B cell (primary cell): ENCODE data around the gene PARD3B. TPM values are rescaled to one million over a fixed set of nuclear protein-coding genes. Genes with fewer than 3 reads are reported as not detected.

Experiments used
- ATAC-seq: fragments of 200-7000 bp; cut with Tn5 transposase; one replicate; pipeline ENCODE4 v1.10.0; 2021; ENCODE audit warnings: low read depth, mild to moderate bottlenecking, moderate number of reproducible peaks, moderate library complexity
- CTCF ChIA-PET: fragments of 350-600 bp; sonication (Branson Sonifier 250); formaldehyde crosslinking; loops from one replicate; lab custom pipeline; 2021; ENCODE audit warnings: antibody characterized with exemption, inconsistent platforms; lab: Charles Lee
- POLR2A ChIA-PET: fragments of 350-600 bp; sonication (Branson Sonifier 250); formaldehyde crosslinking; loops from one replicate; lab custom pipeline; 2021; ENCODE audit warnings: antibody characterized with exemption; lab: Charles Lee
- DNase-seq: peaks from one replicate; pipeline ENCODE4 v3.0.0; 2013
- H2AFZ ChIP-seq: 2 replicates; pipeline ENCODE4 v1.6.1; 2012; ENCODE audit warnings: mild to moderate bottlenecking, low read depth, low read length; ENCODE audit not compliant: insufficient read depth, poor library complexity, severe bottlenecking
- H3K27ac ChIP-seq, 2 donors: 1 replicate in 1 of 2; 2 replicates in 1 of 2; pipeline ENCODE4 v1.5.1; 2012 to 2013; ENCODE audit warnings: low read length in 2 of 2, mild to moderate bottlenecking in 2 of 2, moderate library complexity in 1 of 2
- H3K27me3 ChIP-seq, 4 experiments: fragments of 200-600 bp in 1 of 4; sonication (generic) in 1 of 4; replicated peaks in 1 of 4; 1 replicate in 2 of 4; 2 replicates in 2 of 4; pipeline versions ENCODE4 v1.6.1 to v1.7.0; 2013 to 2016; ENCODE audit warnings: low read length in 3 of 4, mild to moderate bottlenecking in 2 of 4, mixed read lengths in 1 of 4, moderate library complexity in 1 of 4; ENCODE audit not compliant: insufficient read depth in 4 of 4, control insufficient read depth in 3 of 4; ENCODE audit errors: control extremely low read depth in 1 of 4
- H3K36me3 ChIP-seq, 2 experiments: replicated peaks in 1 of 2; 1 replicate in 1 of 2; 2 replicates in 1 of 2; pipeline versions ENCODE4 v1.6.1 to v1.7.1; 2013; ENCODE audit warnings: low read length in 1 of 2; ENCODE audit not compliant: insufficient read depth in 2 of 2, control insufficient read depth in 1 of 2; ENCODE audit errors: control extremely low read depth in 1 of 2, extremely low read depth in 1 of 2
- H3K4me1 ChIP-seq, 2 donors: fragments of 200-600 bp in 1 of 2; sonication (generic) in 1 of 2; 1 replicate in 1 of 2; 2 replicates in 1 of 2; pipeline versions ENCODE4 v1.5.1 to v1.6.1; 2013 to 2017; ENCODE audit warnings: low read length in 2 of 2; ENCODE audit not compliant: control insufficient read depth in 2 of 2, insufficient read depth in 2 of 2
- H3K4me2 ChIP-seq: replicated peaks from 2 replicates; pipeline ENCODE3; 2012; ENCODE audit warnings: mild to moderate bottlenecking, low read depth, low read length; ENCODE audit not compliant: poor library complexity, severe bottlenecking
- H3K4me3 ChIP-seq, 5 experiments: fragments of 200-600 bp in 1 of 5; sonication (generic) in 1 of 5; 1 replicate in 3 of 5; 2 replicates in 2 of 5; pipeline versions ENCODE4 v1.5.1 to v1.7.0; 2011 to 2016; ENCODE audit warnings: low read length in 4 of 5, mild to moderate bottlenecking in 4 of 5, low read depth in 2 of 5, control low read depth in 1 of 5, moderate library complexity in 1 of 5; ENCODE audit not compliant: insufficient read depth in 1 of 5; ENCODE audit errors: control extremely low read depth in 1 of 5, extremely low read depth in 1 of 5
- H3K79me2 ChIP-seq: fragments of 200-600 bp; sonication (generic); one replicate; pipeline ENCODE4 v1.6.0; 2016; ENCODE audit warnings: low read length; ENCODE audit not compliant: control insufficient read depth, insufficient read depth
- H3K9ac ChIP-seq: fragments of 200-600 bp; sonication (generic); 2 replicates; pipeline ENCODE4 v1.6.1; 2017; ENCODE audit warnings: mild to moderate bottlenecking, low read length, moderate library complexity
- H3K9me3 ChIP-seq, 3 donors: one replicate each; pipeline versions ENCODE4 v1.6.1 to v1.7.1; 2013; ENCODE audit warnings: low read length in 2 of 3; ENCODE audit not compliant: control insufficient read depth in 2 of 3, insufficient read depth in 1 of 3; ENCODE audit errors: control extremely low read depth in 1 of 3
- H4K20me1 ChIP-seq: 2 replicates; pipeline ENCODE4 v1.6.0; 2012; ENCODE audit warnings: mild to moderate bottlenecking, low read length; ENCODE audit not compliant: insufficient read depth, control insufficient read depth, poor library complexity, severe bottlenecking
- H3K27ac Mint-ChIP-seq: one replicate; pipeline ENCODE4 v1.8.0; 2021; ENCODE audit warnings: mixed read lengths
- H3K27me3 Mint-ChIP-seq: one replicate; pipeline ENCODE4 v1.8.0; 2021; ENCODE audit warnings: mixed read lengths
- H3K4me1 Mint-ChIP-seq: one replicate; pipeline ENCODE4 v1.8.0; 2021; ENCODE audit warnings: mixed read lengths
- H3K4me3 Mint-ChIP-seq: one replicate; pipeline ENCODE4 v1.8.0; 2021; ENCODE audit warnings: mixed read lengths
- H3K9me3 Mint-ChIP-seq: one replicate; pipeline ENCODE4 v1.8.0; 2022; ENCODE audit warnings: mixed read lengths; ENCODE audit not compliant: insufficient read depth
- EZH2 ChIP-seq: IDR thresholded peaks from 2 replicates; pipeline ENCODE4 v1.6.1; 2012; ENCODE audit warnings: borderline replicate concordance, low read depth, mild to moderate bottlenecking, moderate library complexity, low read length; ENCODE audit not compliant: insufficient read depth, poor library complexity, severe bottlenecking
- WGBS: methylation state at CpG from one replicate; pipeline ENCODE4 v1.1.5; 2013; ENCODE audit warnings: missing lambda C conversion rate; ENCODE audit not compliant: insufficient coverage; 5-methylcytosine and 5-hydroxymethylcytosine counted together
- intact Hi-C: fragments of 100-400 bp; cut with micrococcal nuclease; formaldehyde crosslinking; loops from one replicate; pipeline ENCODE4 v1.10.0; 2022
- polyA plus RNA-seq: library from polyadenylated mRNA; depleted of rRNA; stranded (reverse); fragments of >200 nt; gene quantifications from 2 replicates; pipeline ENCODE4 v1.2.3, GENCODE V29; 2012
- total RNA-seq, 2 donors: library from RNA; stranded (reverse); fragments of 120-200 nt in 1 of 2; gene quantifications; 1 replicate in 1 of 2; 2 replicates in 1 of 2; pipeline versions ENCODE4 v1.2.3 to v1.2.4, GENCODE V29; 2013 to 2022
- TF ChIP-seq, protein P1 (sequence below): fragments of 200-600 bp; IDR thresholded peaks from one replicate; pipeline ENCODE4 v1.8.0; 2022; ENCODE audit warnings: antibody characterized with exemption, mild to moderate bottlenecking

Gene PARD3B
- total and polyA plus RNA-seq, 2 donors (not counting 1 experiment from before 2014, with no cell fraction given): not detected

DNA sequence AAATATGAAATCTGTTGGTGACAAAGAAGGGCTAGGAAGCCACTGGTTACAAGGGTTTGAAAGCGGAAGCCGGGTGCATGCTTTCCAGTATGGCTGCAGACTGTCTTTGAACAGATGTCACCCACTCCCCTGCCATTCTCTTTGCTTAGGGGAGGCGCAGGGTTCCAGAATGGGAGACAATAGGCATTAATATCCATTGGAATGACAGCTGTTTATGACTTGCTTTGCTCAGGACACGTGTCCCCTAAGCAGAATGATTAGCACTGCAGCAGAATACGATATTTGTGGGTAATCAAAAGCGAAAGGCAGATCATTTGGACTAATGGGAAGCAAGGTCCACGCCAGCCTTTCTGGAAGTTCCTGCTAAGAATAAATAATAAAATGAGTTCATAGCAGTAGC lies 1111.2 kb downstream of the PARD3B start:
- POLR2A ChIA-PET: no interaction called here

DNA sequence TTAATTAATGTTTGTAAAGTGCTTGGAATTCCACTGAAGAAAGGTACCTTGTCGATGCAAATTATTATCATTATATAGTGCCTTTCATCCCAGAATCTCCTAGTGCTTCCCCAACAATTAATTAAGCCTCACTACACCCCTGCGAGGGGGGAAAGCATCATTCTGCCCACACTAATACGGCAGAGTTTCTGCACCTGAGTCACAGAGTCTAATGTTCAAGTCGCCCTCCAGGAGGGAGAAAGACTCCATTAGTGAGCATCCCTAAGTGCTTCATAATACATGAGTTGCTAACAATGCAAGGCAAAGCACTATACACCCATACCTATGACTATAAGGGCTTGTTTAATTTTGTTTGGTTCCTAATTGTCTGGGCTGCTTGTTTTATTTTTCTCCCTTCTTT lies 1111.7 kb downstream of the PARD3B start:
- peaks cover 27% of the 10 kb centered on the region for H3K4me1 Mint-ChIP-seq
- Histone ChIP-seq H2AFZ (no peak overlapping the region), H3K27ac (no peak overlapping the region), H3K4me3 (no peak overlapping the region), H3K79me2 (no peaks in the 10 kb centered on the region), H4K20me1 (no peaks in the 10 kb centered on the region), H3K9ac (no peak overlapping the region), H3K4me2 (no peak overlapping the region), H3K36me3 (no peaks in the 10 kb centered on the region), H3K4me1 (peaks cover 16 to 21% of the 10 kb centered on the region in 2 donors), H3K27me3 (peaks cover 0 to 5% (median 2%) of the 10 kb centered on the region in 4 experiments), H3K9me3 (no peaks in the 10 kb centered on the region)
- ChIA-PET POLR2A (no interaction called here), CTCF (no interaction called here)
- 100% methylated on average over 2 of the region's 4 CpGs for WGBS
- no peak for TF ChIP-seq EZH2
- TF ChIP-seq, protein P1, sequence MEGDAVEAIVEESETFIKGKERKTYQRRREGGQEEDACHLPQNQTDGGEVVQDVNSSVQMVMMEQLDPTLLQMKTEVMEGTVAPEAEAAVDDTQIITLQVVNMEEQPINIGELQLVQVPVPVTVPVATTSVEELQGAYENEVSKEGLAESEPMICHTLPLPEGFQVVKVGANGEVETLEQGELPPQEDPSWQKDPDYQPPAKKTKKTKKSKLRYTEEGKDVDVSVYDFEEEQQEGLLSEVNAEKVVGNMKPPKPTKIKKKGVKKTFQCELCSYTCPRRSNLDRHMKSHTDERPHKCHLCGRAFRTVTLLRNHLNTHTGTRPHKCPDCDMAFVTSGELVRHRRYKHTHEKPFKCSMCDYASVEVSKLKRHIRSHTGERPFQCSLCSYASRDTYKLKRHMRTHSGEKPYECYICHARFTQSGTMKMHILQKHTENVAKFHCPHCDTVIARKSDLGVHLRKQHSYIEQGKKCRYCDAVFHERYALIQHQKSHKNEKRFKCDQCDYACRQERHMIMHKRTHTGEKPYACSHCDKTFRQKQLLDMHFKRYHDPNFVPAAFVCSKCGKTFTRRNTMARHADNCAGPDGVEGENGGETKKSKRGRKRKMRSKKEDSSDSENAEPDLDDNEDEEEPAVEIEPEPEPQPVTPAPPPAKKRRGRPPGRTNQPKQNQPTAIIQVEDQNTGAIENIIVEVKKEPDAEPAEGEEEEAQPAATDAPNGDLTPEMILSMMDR: no peak
- ATAC-seq: no peak
- H3K27ac Mint-ChIP-seq: no peak overlapping the region
- no peaks in the 10 kb centered on the region for H3K9me3 Mint-ChIP-seq
- intact Hi-C loops: no loop called here
- H3K27me3 Mint-ChIP-seq: peaks cover 24% of the 10 kb centered on the region
- no peak for DNase-seq
- no peak overlapping the region for H3K4me3 Mint-ChIP-seq

More for the DNA sequence above, 1111.2 kb downstream of the PARD3B start:
- Mint-ChIP-seq H3K27ac (no peak overlapping the region), H3K9me3 (no peaks in the 10 kb centered on the region), H3K4me1 (peaks cover 23% of the 10 kb centered on the region), H3K27me3 (peaks cover 29% of the 10 kb centered on the region), H3K4me3 (no peak overlapping the region)
- H3K79me2 ChIP-seq: no peaks in the 10 kb centered on the region
- WGBS: 94% methylated on average over 6 of the region's 7 CpGs
- H3K27me3 ChIP-seq: peaks cover 0 to 5% (median 2%) of the 10 kb centered on the region in 4 experiments
- ATAC-seq (no peak), DNase-seq (no peak)
- TF ChIP-seq, protein P1: no peak
- no peak for TF ChIP-seq EZH2
- no peak overlapping the region for H3K27ac ChIP-seq
- H3K9me3 ChIP-seq: no peaks in the 10 kb centered on the region
- H3K36me3 ChIP-seq: no peaks in the 10 kb centered on the region
- peaks cover 15 to 20% of the 10 kb centered on the region in 2 donors for H3K4me1 ChIP-seq
- no peak overlapping the region for H2AFZ ChIP-seq
- no peak overlapping the region for H3K9ac ChIP-seq
- H4K20me1 ChIP-seq: no peaks in the 10 kb centered on the region
- CTCF ChIA-PET: no interaction called here
- H3K4me2 ChIP-seq: no peak overlapping the region
- H3K4me3 ChIP-seq: no peak overlapping the region
- intact Hi-C loops: no loop called here
